Caco-2 (cell line): ENCODE results near the gene ECPAS. TPM values are rescaled to one million over a fixed set of nuclear protein-coding genes. Genes with fewer than 3 reads are reported as not detected.
"Not testable (repeated sequence)": the region's sequence is repeated elsewhere in the genome, so short reads cannot be mapped to it uniquely, and the experiment has no call there.

Source experiments
- BruUV-seq: library from RNA; stranded (reverse); fragments of 400-500 nt; replicated peaks from 2 replicates; lab custom pipeline; 2021; lab: Mats Ljungman, UMichigan
- CTCF ChIA-PET: fragments of 300-600 bp; sonication (Branson Sonifier 250); formaldehyde crosslinking; loops from one replicate; lab custom pipeline; 2022; ENCODE audit warnings: antibody characterized with exemption; lab: Charles Lee
- POLR2A ChIA-PET: fragments of 300-600 bp; sonication (Branson Sonifier 250); formaldehyde crosslinking; loops from one replicate; lab custom pipeline; 2022; ENCODE audit warnings: antibody characterized with exemption; lab: Charles Lee
- DNase-seq, 2 experiments: peaks; one replicate each; pipeline versions ENCODE4 v3.0.0 to v3.0.0-alpha.2; 2020 to 2022
- H3K27me3 ChIP-seq: replicated peaks from 2 replicates; pipeline ENCODE4 v1.6.0; 2011; ENCODE audit warnings: low read length; ENCODE audit not compliant: control insufficient read depth, insufficient read depth
- H3K36me3 ChIP-seq: 2 replicates; pipeline ENCODE4 v1.5.1; 2011; ENCODE audit warnings: low read length; ENCODE audit not compliant: control insufficient read depth, insufficient read depth
- H3K4me1 ChIP-seq: fragments of 250-450 bp; sonication (Bioruptor Pico); 2 replicates; pipeline ENCODE4 v1.5.1; 2020; ENCODE audit warnings: mild to moderate bottlenecking
- H3K4me3 ChIP-seq: 2 replicates; pipeline ENCODE4 v1.5.1; 2011; ENCODE audit warnings: low read depth, mild to moderate bottlenecking, control low read depth, low read length
- H3K9me3 ChIP-seq: fragments of 250-450 bp; sonication (Bioruptor Pico); 2 replicates; pipeline ENCODE4 v1.5.1; 2020; ENCODE audit warnings: mild to moderate bottlenecking, moderate library complexity
- H3K27ac Mint-ChIP-seq: one replicate; pipeline ENCODE4 v1.8.0; 2022; ENCODE audit warnings: mixed read lengths; ENCODE audit not compliant: unreplicated experiment
- H3K27me3 Mint-ChIP-seq: one replicate; pipeline ENCODE4 v1.8.0; 2022; ENCODE audit warnings: mixed read lengths; ENCODE audit not compliant: insufficient read depth, unreplicated experiment
- H3K36me3 Mint-ChIP-seq: one replicate; pipeline ENCODE4 v1.8.0; 2022; ENCODE audit warnings: mild to moderate bottlenecking, mixed read lengths; ENCODE audit not compliant: insufficient read depth, unreplicated experiment
- H3K4me1 Mint-ChIP-seq: one replicate; pipeline ENCODE4 v1.8.0; 2022; ENCODE audit warnings: low read depth, mixed read lengths; ENCODE audit not compliant: unreplicated experiment
- H3K4me3 Mint-ChIP-seq: one replicate; pipeline ENCODE4 v1.8.0; 2022; ENCODE audit warnings: mild to moderate bottlenecking, moderate library complexity, mixed read lengths; ENCODE audit not compliant: unreplicated experiment
- H3K9me3 Mint-ChIP-seq: one replicate; pipeline ENCODE4 v1.8.0; 2022; ENCODE audit warnings: mixed read lengths; ENCODE audit not compliant: unreplicated experiment
- CTCF ChIP-seq, 2 experiments: fragments of 200-600 bp in 1 of 2; IDR thresholded peaks; 1 replicate in 1 of 2; 2 replicates in 1 of 2; pipeline versions ENCODE4 v1.5.1 to v1.8.0; 2011 to 2022; ENCODE audit warnings: antibody characterized with exemption in 1 of 2, control low read depth in 1 of 2, inconsistent platforms in 1 of 2, low read depth in 1 of 2, low read length in 1 of 2, mild to moderate bottlenecking in 1 of 2, moderate library complexity in 1 of 2; ENCODE audit not compliant: insufficient read depth in 1 of 2, severe bottlenecking in 1 of 2, unreplicated experiment in 1 of 2
- intact Hi-C: fragments of 100-400 bp; cut with micrococcal nuclease; formaldehyde crosslinking; loops from one replicate; pipeline ENCODE4 v1.10.0; 2022; ENCODE audit not compliant: unreplicated experiment
- total RNA-seq: library from RNA; stranded (reverse); gene quantifications from 2 replicates; pipeline ENCODE4 v1.2.3, GENCODE V29; 2022

The ECPAS gene
- total RNA-seq, 1 experiment from 2014 or later = 77.0 TPM

DNA sequence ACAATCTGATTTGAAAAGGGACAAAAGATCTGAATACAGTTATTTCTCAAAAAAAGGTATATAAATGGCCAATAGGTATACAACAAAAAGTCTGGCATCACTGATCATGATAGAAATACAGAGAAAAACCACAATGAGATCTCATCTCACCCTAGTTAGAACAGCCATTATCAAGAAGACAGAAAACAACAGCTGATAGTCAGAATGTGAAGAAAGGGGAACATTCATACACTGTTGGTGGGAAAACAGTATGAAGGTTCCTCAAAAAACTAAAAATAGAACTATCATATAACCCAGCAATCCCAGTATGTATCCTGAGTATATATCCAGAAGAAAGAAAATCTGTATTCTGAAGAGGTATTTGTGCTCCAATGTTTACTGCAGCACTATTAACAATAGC is 78.5 kb downstream of the ECPAS start:
- ChIA-PET CTCF (no interaction called here), POLR2A (no interaction called here)
- no TSS peak for BruUV-seq
- Mint-ChIP-seq H3K36me3 (peaks cover 95% of the 10 kb centered on the region), H3K4me1 (peaks cover 5% of the 10 kb centered on the region), H3K4me3 (no peak overlapping the region), H3K9me3 (peaks cover 32% of the 10 kb centered on the region), H3K27ac (no peak overlapping the region), H3K27me3 (no peaks in the 10 kb centered on the region)
- H3K9me3 ChIP-seq = peaks cover 16% of the 10 kb centered on the region
- no peak overlapping the region for H3K4me3 ChIP-seq
- no peaks in the 10 kb centered on the region; the same call in 1 of the 2 replicates for H3K36me3 ChIP-seq
- no peak for TF ChIP-seq CTCF (IDR thresholded peaks at IDR 0.05; ENCODE audit: insufficient read depth in 1 of 2, low read depth in 1 of 2, low read length in 1 of 2, severe bottlenecking in 1 of 2, unreplicated experiment in 1 of 2)
- intact Hi-C loops = no loop called here
- no peak for DNase-seq
- H3K4me1 ChIP-seq = no peaks in the 10 kb centered on the region
- H3K27me3 ChIP-seq = no peaks in the 10 kb centered on the region

DNA sequence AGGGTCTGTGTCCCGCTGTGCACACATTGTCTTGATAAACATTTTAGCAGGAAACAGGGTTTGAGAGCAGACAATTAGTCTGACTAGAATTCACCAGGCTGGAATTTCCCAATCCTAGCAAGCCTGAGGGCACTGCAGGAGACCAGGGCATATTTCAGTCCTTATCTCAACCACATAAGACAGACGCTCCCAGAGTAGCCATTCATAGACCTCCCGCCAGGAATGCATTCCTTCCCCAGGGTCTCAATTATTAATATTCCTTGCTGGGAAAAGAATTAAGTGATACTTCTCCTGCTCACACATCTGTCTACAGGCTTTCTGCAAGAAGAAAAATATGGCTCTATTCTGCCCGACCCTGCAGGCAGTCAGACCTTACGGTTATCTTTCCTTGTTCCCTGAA is 82.7 kb downstream of the ECPAS start:
- H3K27ac Mint-ChIP-seq, DNase-seq, H3K4me3 ChIP-seq, H3K27me3 ChIP-seq, POLR2A ChIA-PET, H3K27me3 Mint-ChIP-seq, H3K36me3 ChIP-seq, BruUV-seq, H3K4me3 Mint-ChIP-seq, H3K4me1 ChIP-seq: not testable (repeated sequence)
- Mint-ChIP-seq H3K9me3 (peaks cover 40% of the 10 kb centered on the region), H3K4me1 (peaks cover 12% of the 10 kb centered on the region), H3K36me3 (peaks cover 91% of the 10 kb centered on the region)
- CTCF ChIA-PET = interaction anchor here (0.6 kb wide), 1 partner anchor 1815 kb away, joined by 3 read pairs; no protein-coding TSS in a partner anchor
- peaks cover 18% of the 10 kb centered on the region for H3K9me3 ChIP-seq
- intact Hi-C loops = loop anchor here (2.0 kb wide), 1 partner anchor 363 kb away; the partner anchor contains the start of gene LPAR1

- H3K4me3 Mint-ChIP-seq = no peak overlapping the region
- Histone ChIP-seq H3K9me3 (peaks cover 18% of the 10 kb centered on the region), H3K4me1 (no peaks in the 10 kb centered on the region), H3K36me3 (peaks cover 1% of the 10 kb centered on the region; the same call in 1 of the 2 replicates), H3K27me3 (no peaks in the 10 kb centered on the region), H3K4me3 (no peak overlapping the region)
- peaks cover 83% of the 10 kb centered on the region for H3K36me3 Mint-ChIP-seq
- intact Hi-C loops = loop anchor here (1.0 to 2.0 kb wide), 2 partner anchors 101 to 362 kb away; partner anchors contain the start of gene LPAR1
- no peak for TF ChIP-seq CTCF (IDR thresholded peaks at IDR 0.05; ENCODE audit: insufficient read depth in 1 of 2, low read depth in 1 of 2, low read length in 1 of 2, severe bottlenecking in 1 of 2, unreplicated experiment in 1 of 2)
- ChIA-PET POLR2A (no interaction called here), CTCF (no interaction called here)
- H3K9me3 Mint-ChIP-seq = peaks cover 33% of the 10 kb centered on the region
- H3K4me1 Mint-ChIP-seq = peaks cover 12% of the 10 kb centered on the region
- no peaks in the 10 kb centered on the region for H3K27me3 Mint-ChIP-seq
- DNase-seq = no peak
- H3K27ac Mint-ChIP-seq = peak overlapping the region; percentile 68
- BruUV-seq = no TSS peak
Observed at GRCh38 chr9:111400564-111400898, 83.7 kb downstream of the ECPAS start.
